ENCODE data around the gene DHRSX. TPM values are rescaled to one million over a fixed set of nuclear protein-coding genes. Genes with fewer than 3 reads are reported as not detected.

The DHRSX gene
- total RNA-seq, 1 donor from 2014 or later: 19.0 TPM

DNA sequence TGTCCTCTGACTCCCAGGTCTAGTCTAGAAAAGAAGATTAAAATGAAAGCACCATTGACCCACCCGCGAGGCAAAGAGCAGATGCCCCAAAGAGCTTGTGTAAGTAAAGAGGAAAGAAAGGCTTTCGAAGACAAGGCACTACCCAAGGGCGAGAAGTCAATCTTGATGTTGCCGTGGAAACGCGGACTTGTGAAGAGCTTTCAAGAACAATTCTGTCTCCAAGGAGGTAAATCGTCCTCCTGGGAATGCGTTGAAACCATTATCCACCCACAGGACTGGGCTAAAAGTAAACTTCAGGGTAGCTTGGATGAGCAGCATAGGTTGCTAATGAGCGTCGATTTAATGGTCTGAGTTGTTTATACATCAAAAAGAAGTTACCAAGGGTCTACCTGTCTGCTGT lies 189.3 kb downstream of the DHRSX start:
- Histone ChIP-seq H3K36me3 (ENCODE audit: control insufficient read depth, insufficient read depth, low read length) (no peaks in the 10 kb centered on the region), H3K4me3 (ENCODE audit: low read depth, low read length) (no peak overlapping the region), H3K27me3 (ENCODE audit: control insufficient read depth, insufficient read depth, low read length) (no peaks in the 10 kb centered on the region)
- TF ChIP-seq, protein P1, sequence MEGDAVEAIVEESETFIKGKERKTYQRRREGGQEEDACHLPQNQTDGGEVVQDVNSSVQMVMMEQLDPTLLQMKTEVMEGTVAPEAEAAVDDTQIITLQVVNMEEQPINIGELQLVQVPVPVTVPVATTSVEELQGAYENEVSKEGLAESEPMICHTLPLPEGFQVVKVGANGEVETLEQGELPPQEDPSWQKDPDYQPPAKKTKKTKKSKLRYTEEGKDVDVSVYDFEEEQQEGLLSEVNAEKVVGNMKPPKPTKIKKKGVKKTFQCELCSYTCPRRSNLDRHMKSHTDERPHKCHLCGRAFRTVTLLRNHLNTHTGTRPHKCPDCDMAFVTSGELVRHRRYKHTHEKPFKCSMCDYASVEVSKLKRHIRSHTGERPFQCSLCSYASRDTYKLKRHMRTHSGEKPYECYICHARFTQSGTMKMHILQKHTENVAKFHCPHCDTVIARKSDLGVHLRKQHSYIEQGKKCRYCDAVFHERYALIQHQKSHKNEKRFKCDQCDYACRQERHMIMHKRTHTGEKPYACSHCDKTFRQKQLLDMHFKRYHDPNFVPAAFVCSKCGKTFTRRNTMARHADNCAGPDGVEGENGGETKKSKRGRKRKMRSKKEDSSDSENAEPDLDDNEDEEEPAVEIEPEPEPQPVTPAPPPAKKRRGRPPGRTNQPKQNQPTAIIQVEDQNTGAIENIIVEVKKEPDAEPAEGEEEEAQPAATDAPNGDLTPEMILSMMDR (IDR thresholded peaks at IDR 0.05; ENCODE audit: insufficient read depth, low read length, severe bottlenecking): no peak
- FAIRE-seq (no peak), DNase-seq (ENCODE audit: low read depth) (no peak)

DNA sequence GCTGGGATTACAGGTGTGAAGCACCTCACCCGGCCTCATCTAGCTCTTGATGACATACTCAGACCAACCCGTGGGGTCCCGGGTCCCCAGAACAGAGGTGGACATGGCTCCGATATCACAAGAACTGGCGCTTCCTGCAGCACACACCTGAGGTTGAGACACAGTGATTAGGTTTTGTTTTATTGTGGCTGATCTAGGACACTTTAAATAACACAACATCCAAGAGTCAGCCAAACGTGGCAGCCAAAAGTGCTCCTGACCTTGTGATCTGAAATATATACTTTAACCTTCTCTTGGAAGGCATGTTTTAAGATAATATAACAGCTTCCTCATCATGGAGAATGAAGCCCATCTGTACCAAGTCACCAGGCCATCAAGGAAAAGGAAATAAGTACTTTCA lies 198.9 kb downstream of the DHRSX start:
- TF ChIP-seq, protein P1 (IDR thresholded peaks at IDR 0.05; ENCODE audit: insufficient read depth, low read length, severe bottlenecking): no peak
- no peaks in the 10 kb centered on the region for H3K27me3 ChIP-seq (ENCODE audit: control insufficient read depth, insufficient read depth, low read length)
- FAIRE-seq (no peak), DNase-seq (ENCODE audit: low read depth) (no peak)
- no peaks in the 10 kb centered on the region for H3K36me3 ChIP-seq (ENCODE audit: control insufficient read depth, insufficient read depth, low read length)
- no peak overlapping the region for H3K4me3 ChIP-seq (ENCODE audit: low read depth, low read length)

DNA sequence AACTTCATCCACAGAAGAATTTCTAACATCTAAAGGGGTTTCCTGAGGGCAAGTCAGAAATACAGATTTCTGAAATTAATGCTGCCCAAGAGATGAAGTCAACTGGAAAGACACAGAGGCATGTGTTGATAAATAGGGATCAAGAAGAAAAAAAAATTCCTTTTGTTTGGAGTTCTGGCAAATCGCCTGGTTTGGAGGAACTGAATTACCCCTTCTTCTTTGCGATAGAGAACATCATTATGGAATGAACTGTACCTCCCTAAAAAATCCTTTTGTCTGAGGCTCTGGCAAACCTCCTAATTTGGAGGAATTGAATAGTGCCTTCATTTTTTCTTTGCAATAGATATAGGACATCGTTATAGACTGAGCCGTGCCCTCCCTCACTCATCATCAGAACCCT lies 200.9 kb downstream of the DHRSX start:
- H3K36me3 ChIP-seq (ENCODE audit: control insufficient read depth, insufficient read depth, low read length): no peaks in the 10 kb centered on the region
- no peaks in the 10 kb centered on the region for H3K27me3 ChIP-seq (ENCODE audit: control insufficient read depth, insufficient read depth, low read length)
- no peak overlapping the region for H3K4me3 ChIP-seq (ENCODE audit: low read depth, low read length)
- TF ChIP-seq, protein P1 (IDR thresholded peaks at IDR 0.05; ENCODE audit: insufficient read depth, low read length, severe bottlenecking): no peak
- FAIRE-seq: no peak
- DNase-seq (ENCODE audit: low read depth): no peak

DNA sequence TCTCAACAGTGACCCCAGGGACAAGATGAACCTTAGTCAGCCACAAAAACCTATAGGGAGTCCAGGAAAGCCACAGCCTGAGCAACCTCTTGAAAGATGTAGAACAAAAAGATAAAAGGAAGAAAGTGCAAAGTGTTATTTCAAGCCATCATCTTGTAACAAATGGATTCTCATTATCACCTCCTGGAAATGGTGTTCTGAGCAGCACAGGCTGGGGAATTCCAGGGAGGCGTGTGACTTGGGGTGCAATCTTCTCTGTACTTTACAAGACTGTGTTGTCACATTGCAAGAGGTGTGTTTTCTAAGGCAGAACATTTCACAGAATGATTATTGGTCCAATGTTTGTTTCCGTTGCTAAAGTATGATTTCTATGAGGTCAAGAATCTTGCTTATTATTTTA lies 214.0 kb downstream of the DHRSX start:
- no peak for DNase-seq (ENCODE audit: low read depth)
- no peak for FAIRE-seq
- no peaks in the 10 kb centered on the region for H3K27me3 ChIP-seq (ENCODE audit: control insufficient read depth, insufficient read depth, low read length)
- TF ChIP-seq, protein P1 (IDR thresholded peaks at IDR 0.05; ENCODE audit: insufficient read depth, low read length, severe bottlenecking): no peak
- H3K36me3 ChIP-seq (ENCODE audit: control insufficient read depth, insufficient read depth, low read length): no peaks in the 10 kb centered on the region
- no peak overlapping the region for H3K4me3 ChIP-seq (ENCODE audit: low read depth, low read length)

DNA sequence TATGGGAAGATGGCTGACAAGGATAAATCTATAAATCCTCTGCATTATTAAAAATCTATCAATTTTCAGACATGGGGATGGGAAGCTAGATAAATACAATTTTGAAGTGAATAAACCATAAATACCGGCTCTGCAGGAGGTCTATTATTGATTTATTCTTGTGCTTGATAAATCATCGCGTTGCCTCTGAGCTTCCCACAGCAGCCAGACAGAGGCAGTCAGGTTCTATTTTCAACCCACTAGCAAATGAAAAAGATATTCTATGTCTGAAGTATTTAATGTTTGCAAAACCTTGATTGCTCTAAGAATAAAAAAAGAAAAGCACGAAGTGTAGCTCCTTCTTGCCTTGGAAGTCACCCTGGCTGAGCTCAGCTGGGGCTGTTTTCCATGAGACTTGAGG lies 216.2 kb downstream of the DHRSX start:
- DNase-seq (ENCODE audit: low read depth): no peak
- Histone ChIP-seq H3K36me3 (ENCODE audit: control insufficient read depth, insufficient read depth, low read length) (no peaks in the 10 kb centered on the region), H3K27me3 (ENCODE audit: control insufficient read depth, insufficient read depth, low read length) (no peaks in the 10 kb centered on the region), H3K4me3 (ENCODE audit: low read depth, low read length) (no peak overlapping the region)
- TF ChIP-seq, protein P1 (IDR thresholded peaks at IDR 0.05; ENCODE audit: insufficient read depth, low read length, severe bottlenecking): no peak
- no peak for FAIRE-seq

DNA sequence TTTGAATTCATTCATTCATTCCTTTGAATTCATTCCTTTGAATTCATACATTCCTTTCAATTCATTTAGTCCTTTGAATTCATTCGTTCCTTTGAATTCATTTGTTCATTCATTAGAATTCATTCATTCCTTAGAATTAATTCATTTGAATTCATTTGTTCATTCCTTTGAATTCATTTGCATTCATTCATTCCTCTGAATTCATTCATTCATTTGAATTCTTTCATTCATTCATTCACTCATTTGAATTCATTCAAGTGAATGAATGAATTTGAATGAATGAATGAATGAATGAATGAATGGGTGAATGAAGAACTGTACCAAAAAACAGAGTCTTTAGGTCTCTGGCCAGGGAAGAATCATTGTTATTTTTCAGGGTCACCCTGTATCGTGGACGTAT lies 216.6 kb downstream of the DHRSX start:
- TF ChIP-seq, protein P1 (IDR thresholded peaks at IDR 0.05; ENCODE audit: insufficient read depth, low read length, severe bottlenecking): no peak
- FAIRE-seq (no peak), DNase-seq (ENCODE audit: low read depth) (no peak)
- H3K27me3 ChIP-seq (ENCODE audit: control insufficient read depth, insufficient read depth, low read length): no peaks in the 10 kb centered on the region
- no peaks in the 10 kb centered on the region for H3K36me3 ChIP-seq (ENCODE audit: control insufficient read depth, insufficient read depth, low read length)
- H3K4me3 ChIP-seq (ENCODE audit: low read depth, low read length): no peak overlapping the region
